Endodermal cell (in vitro differentiated cells): Measurements from ENCODE around the gene TSPAN3. TPM values are rescaled to one million over a fixed set of nuclear protein-coding genes. Genes with fewer than 3 reads are reported as not detected.

Experiments used
- DNase-seq: peaks from one replicate; pipeline ENCODE4 v3.0.0-alpha.2; 2017
- H3K27ac ChIP-seq: 2 replicates; pipeline ENCODE4 v1.5.1; 2013; ENCODE audit warnings: mild to moderate bottlenecking, low read depth, low read length, moderate library complexity
- H3K27me3 ChIP-seq: 2 replicates; pipeline ENCODE4 v1.6.1; 2013; ENCODE audit warnings: mild to moderate bottlenecking, low read length, moderate library complexity; ENCODE audit not compliant: insufficient read depth, control insufficient read depth, poor library complexity, severe bottlenecking
- H3K36me3 ChIP-seq: 2 replicates; pipeline ENCODE4 v1.7.0; 2013; ENCODE audit warnings: mild to moderate bottlenecking, low read length, moderate library complexity; ENCODE audit not compliant: control insufficient read depth, insufficient read depth
- H3K4me1 ChIP-seq: one replicate; pipeline ENCODE4 v1.7.0; 2013; ENCODE audit warnings: low read length; ENCODE audit not compliant: control insufficient read depth, insufficient read depth
- H3K4me3 ChIP-seq: 2 replicates; pipeline ENCODE4 v1.5.1; 2013; ENCODE audit warnings: mild to moderate bottlenecking, low read length, moderate library complexity
- H3K9ac ChIP-seq: 2 replicates; pipeline ENCODE4 v1.6.1; 2013; ENCODE audit warnings: mild to moderate bottlenecking, low read length, moderate library complexity; ENCODE audit not compliant: poor library complexity, severe bottlenecking; ENCODE audit errors: extremely low read depth
- H3K9me3 ChIP-seq: 2 replicates; pipeline ENCODE4 v1.6.1; 2013; ENCODE audit warnings: mild to moderate bottlenecking, low read length, moderate library complexity; ENCODE audit not compliant: control insufficient read depth
- H3K27ac Mint-ChIP-seq: 2 replicates; pipeline ENCODE4 v1.8.0; 2020; ENCODE audit warnings: mixed read lengths
- H3K27me3 Mint-ChIP-seq: 2 replicates; pipeline ENCODE4 v1.8.0; 2021; ENCODE audit warnings: mild to moderate bottlenecking, mixed read lengths; ENCODE audit not compliant: insufficient read depth
- H3K36me3 Mint-ChIP-seq: 2 replicates; pipeline ENCODE4 v1.8.0; 2020; ENCODE audit warnings: low read depth, mixed read lengths
- H3K4me1 Mint-ChIP-seq: 2 replicates; pipeline ENCODE4 v1.8.0; 2020; ENCODE audit warnings: mixed read lengths
- H3K4me3 Mint-ChIP-seq: 2 replicates; pipeline ENCODE4 v1.8.0; 2020; ENCODE audit warnings: mild to moderate bottlenecking, moderate library complexity, mixed read lengths
- H3K9me3 Mint-ChIP-seq: 2 replicates; pipeline ENCODE4 v1.8.0; 2020; ENCODE audit warnings: mild to moderate bottlenecking, mixed read lengths
- WGBS, 2 experiments: methylation state at CpG; one replicate each; pipeline versions ENCODE4 v1.1.5 to v1.1.7; 2013; ENCODE audit warnings: missing lambda C conversion rate in 2 of 2, mixed read lengths in 1 of 2; ENCODE audit not compliant: insufficient coverage in 1 of 2, insufficient read length in 1 of 2; 5-methylcytosine and 5-hydroxymethylcytosine counted together
- total RNA-seq, 2 donors: library from RNA; stranded (reverse); fragmentation: NEBNext Ultra II Directional in 1 of 2; extraction: Animal tissue kit (Norgen Biotek cat#: 25700) in 1 of 2; gene quantifications; 2 replicates in 1 of 2; 3 replicates in 1 of 2; pipeline ENCODE4 v1.2.1, GENCODE V29; 2021
- TF ChIP-seq, protein P1 (sequence below): fragments of 200-600 bp; sonication (generic); conservative IDR thresholded peaks from 2 replicates; pipeline ENCODE4 v1.5.0; 2021; ENCODE audit warnings: antibody characterized with exemption, mild to moderate bottlenecking

TSPAN3 gene
- total RNA-seq, 2 donors from 2014 or later, result 188 to 211 TPM

DNA sequence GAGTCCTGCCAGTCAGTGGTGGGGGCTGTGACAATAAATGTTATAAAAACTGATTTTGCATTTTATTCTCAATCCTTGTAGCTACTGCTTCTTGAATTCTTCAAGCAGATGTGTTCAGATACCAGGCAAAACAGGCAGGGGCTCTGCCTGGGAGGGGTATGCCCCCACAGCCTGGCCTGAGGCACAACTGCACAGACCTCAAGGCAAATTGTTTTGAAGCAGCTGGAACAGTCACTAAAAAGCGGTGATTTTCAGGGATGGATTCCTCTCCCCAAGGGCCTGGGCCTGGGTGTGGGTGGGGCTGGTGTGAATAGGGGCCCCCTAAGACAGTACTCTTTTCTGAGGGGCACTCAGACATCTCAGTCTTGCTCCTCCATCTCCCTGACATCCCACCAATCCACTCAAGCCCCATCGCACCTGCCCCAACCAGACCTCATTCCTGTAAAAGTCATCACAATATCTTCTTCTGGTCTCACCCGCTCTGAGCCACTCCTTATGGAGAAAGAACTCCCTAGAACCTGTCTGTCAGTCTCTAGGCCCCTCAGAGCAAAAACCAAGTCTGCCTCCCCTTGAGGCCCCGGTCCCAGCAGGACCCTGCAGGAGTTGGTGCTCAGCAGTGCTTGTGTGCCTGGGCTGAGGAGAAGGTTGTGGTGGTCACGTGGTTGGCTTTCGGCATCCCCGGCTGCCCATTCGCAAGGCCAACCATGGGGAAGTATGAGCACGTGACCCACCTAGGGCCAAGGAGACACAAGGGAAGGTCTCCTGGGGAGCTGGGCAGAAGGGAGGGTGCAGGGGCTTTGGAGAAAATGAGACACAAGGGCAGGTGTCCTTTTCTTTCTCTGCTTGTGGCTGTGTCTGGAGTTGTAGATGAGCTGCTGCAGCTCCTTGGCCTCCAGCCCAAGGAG is 78.9 kb downstream of the TSPAN3 start:
- H3K4me3 Mint-ChIP-seq, result no peak overlapping the region
- H3K36me3 Mint-ChIP-seq, result no peaks in the 10 kb centered on the region
- peaks cover 6% of the 10 kb centered on the region for H3K4me1 ChIP-seq
- peak; percentile 32 for DNase-seq
- H3K27ac ChIP-seq, result no peak overlapping the region
- no peak overlapping the region for H3K27ac Mint-ChIP-seq
- H3K9me3 ChIP-seq, result no peaks in the 10 kb centered on the region
- peaks cover 14% of the 10 kb centered on the region for H3K4me1 Mint-ChIP-seq
- TF ChIP-seq, protein P1, sequence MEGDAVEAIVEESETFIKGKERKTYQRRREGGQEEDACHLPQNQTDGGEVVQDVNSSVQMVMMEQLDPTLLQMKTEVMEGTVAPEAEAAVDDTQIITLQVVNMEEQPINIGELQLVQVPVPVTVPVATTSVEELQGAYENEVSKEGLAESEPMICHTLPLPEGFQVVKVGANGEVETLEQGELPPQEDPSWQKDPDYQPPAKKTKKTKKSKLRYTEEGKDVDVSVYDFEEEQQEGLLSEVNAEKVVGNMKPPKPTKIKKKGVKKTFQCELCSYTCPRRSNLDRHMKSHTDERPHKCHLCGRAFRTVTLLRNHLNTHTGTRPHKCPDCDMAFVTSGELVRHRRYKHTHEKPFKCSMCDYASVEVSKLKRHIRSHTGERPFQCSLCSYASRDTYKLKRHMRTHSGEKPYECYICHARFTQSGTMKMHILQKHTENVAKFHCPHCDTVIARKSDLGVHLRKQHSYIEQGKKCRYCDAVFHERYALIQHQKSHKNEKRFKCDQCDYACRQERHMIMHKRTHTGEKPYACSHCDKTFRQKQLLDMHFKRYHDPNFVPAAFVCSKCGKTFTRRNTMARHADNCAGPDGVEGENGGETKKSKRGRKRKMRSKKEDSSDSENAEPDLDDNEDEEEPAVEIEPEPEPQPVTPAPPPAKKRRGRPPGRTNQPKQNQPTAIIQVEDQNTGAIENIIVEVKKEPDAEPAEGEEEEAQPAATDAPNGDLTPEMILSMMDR, result no peak
- H3K9me3 Mint-ChIP-seq, result no peaks in the 10 kb centered on the region
- H3K9ac ChIP-seq, result no peak overlapping the region
- H3K27me3 ChIP-seq, result no peaks in the 10 kb centered on the region
- no peaks in the 10 kb centered on the region for H3K36me3 ChIP-seq
- H3K4me3 ChIP-seq, result no peak overlapping the region
- 88 to 91% methylated on average over 4 to 9 of the region's 9 CpGs for WGBS, 2 experiments
- no peaks in the 10 kb centered on the region for H3K27me3 Mint-ChIP-seq

Other genes starting within 250 kb of the TSPAN3 start
- 10 to 100 TPM in 1 of 2 donors, 1 to 10 TPM in 1; 8.9 to 12.2 TPM for gene SCAPER, start 165.8 kb downstream of the TSPAN3 start, total RNA-seq
- 100 to 1,000 TPM; 151 to 165 TPM for gene RCN2, start 139.4 kb downstream of the TSPAN3 start, total RNA-seq
- 1 to 10 TPM in 1 of 2 donors, under 1 TPM in 1; 0.29 to 1.5 TPM for gene PSTPIP1, start 76.0 kb downstream of the TSPAN3 start, total RNA-seq